Activated CD4-positive, alpha-beta T cell treated with anti-CD3 and anti-CD28 coated beads, Interleukin-2, amount 50 U/mL, for 4 hours (primary cell): ENCODE measurements around the gene IL1R1.

Source experiments
- DNase-seq, 2 experiments: peaks; one replicate each; pipeline ENCODE4 v3.0.0-alpha.2; 2020

IL1R1 gene

DNA sequence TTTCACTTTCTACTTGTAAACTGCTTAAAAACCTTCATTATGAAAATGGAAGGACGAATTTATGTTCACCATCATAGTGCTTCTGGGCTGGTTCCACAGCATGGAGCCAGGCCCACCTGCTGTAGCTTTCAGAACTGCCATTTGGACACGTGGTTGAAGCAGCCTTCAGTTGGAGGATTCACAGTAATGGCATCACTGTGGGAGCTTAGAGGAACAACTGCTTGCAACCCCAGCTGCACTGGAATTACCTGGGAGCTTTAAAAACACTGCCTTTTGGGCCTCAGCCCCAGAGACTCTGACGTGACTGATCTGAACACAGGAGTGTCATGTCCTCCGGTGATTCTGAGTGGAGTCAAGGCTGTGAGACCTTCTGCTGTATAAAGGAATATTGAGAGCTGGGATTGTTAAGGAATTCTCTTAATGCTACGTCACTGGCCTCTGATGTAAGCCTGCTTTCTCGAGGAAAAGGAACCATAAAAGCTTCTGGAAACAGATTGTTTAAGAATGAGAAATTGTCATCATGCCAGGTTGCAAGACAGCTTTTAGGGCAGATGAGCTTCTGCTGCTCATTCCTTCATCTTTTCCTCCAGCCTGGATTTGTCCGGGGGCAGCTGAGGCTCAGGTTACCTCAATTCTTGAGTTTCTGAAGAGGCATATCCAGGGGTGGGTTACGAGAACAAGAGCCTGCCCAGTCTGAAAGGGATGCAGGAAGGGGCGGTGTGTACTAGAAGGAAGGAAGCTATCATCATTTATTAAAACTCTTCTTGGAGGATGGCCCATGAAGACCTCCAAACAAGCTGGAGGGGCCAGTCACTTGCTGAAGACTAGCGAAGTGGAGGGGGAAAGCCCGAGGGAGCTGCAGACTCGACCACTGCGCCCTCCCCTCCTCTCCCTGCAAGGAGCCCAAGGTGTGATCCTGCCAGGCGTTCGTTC is 1.3 kb upstream of the IL1R1 start:
- DNase-seq, result no peak

DNA sequence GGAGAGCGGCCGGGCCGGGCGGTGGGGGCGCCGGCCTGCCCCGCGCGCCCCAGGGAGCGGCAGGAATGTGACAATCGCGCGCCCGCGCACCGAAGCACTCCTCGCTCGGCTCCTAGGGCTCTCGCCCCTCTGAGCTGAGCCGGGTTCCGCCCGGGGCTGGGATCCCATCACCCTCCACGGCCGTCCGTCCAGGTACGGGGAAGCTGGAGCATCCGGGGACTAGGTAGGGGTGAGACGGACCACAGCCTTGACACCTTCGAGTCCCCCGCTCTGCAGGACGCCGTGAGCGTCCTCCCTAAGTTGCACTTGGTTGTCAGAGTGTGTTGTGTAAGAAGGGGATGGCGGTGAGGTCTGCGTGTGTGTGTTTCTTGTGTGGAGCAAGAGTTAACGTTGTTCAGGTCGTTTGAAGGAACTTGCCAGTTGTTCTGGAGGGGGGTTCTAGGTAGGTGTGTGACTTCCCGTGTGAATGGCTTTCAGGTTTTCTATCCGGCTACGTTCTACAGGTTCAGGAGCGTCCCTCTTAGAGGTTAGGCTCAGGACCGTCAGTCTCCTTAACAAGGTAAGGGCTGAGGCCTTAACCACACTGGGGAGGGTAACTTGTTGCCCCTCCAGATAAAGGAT is 393 bp downstream of the IL1R1 start:
- no peak for DNase-seq

DNA sequence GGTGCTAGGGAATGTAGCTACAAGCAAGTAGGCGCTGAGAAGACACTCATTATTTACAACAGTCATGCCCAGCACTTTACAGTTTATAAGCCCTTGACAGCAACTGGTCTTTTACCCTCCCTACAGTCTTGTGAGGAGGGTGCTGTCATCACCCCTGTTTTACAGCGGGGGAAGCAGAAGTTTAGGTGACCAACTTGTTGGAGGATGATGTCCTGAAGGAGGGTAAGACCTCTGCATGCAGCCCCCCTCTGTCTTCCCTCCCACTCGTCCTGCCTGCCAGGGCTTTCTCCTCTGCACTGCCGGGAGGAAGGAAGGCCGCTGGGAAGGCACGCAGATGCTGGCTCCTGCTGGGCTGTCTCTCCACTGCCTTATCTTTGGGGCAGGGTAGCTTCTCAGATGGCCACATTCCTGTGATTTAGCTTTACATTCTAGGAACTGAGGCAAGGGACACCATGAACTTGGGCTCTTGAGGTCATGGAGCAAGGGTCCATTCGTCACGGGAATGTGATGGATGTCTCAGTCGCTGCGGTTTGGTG is 972 bp downstream of the IL1R1 start:
- DNase-seq, result no peak

DNA sequence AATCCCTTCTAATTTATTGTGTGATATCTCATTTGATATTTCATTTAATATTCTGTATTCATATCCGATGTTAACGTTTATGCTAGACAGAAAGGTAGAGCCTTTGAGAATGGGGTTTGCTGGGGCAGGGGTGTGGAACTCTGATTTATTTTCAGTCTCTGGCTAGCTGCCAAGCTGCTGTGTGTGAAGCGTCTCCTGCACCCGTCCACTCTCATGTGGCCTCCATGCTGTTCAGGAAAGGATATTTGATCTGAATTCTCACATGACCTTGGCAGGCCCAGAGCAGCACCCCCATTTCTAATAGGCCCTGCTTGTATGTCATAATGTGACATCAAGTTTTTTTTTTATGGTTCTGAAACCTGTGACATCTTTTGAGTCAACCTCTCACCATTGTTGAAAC is 1.6 kb downstream of the IL1R1 start:
- DNase-seq, result no peak

- no peak for DNase-seq
Observed at GRCh38 chr2:102145107-102145506, 2.6 kb downstream of the IL1R1 start.

DNA sequence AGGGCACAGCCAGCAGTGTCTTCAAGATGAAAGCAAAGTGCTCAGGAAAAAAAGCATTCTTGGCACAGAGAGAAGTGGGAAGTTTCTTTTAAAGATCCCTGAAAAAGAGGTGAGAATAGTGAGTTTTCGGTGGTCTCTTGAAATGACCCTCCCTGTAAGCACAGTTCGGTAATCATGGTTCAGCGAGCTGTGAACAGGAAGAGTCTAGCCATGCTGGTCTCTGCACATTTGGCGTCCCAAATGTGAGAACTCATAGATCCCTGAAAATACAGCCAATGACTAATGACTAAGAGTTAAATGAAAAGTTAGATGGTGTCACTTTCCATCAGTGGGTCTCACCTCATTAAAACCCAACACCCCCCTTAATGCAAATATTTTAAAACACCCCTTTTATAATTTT is 3.4 kb downstream of the IL1R1 start:
- DNase-seq, result no peak

DNA sequence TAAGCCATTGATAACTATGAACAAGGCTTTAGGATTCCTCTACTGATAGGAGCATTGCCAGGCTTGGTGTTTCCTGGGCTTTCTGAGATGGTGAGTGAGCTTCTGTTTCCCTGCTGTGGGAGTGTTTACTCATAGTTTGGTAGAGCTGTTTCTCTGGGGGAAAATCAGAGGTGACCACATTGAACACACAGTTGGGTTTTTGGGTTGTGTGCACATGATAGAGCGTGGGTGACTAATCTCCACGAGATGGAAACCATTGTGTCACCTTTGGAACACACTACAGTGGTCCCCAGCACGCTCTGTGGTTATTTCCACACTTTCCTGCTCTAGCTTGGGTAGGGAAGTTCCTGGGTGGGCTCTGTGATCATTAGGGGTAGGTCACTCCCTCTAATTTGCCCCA is 5.4 kb downstream of the IL1R1 start:
- peak; percentile 26 to 35 for DNase-seq

DNA sequence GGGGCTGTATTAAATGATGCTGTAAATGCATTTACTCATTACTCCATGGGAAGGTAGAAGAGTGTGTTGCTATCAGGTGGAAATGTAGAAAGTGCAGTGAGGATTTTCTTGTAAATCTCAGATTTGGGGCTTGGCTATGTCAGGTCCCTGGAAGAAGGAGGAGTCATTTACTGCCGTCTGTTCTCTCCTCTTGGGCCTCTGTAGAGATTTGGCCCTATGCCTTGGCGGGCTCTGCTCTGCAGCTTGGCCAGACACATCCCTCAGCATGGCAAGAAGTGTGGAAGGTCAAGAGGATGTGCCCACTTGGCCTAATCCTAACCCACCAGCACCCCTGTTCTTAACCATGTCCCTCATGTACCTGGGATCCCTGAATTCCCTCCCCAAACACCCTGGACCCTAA is 6.7 kb downstream of the IL1R1 start:
- DNase-seq, result no peak

DNA sequence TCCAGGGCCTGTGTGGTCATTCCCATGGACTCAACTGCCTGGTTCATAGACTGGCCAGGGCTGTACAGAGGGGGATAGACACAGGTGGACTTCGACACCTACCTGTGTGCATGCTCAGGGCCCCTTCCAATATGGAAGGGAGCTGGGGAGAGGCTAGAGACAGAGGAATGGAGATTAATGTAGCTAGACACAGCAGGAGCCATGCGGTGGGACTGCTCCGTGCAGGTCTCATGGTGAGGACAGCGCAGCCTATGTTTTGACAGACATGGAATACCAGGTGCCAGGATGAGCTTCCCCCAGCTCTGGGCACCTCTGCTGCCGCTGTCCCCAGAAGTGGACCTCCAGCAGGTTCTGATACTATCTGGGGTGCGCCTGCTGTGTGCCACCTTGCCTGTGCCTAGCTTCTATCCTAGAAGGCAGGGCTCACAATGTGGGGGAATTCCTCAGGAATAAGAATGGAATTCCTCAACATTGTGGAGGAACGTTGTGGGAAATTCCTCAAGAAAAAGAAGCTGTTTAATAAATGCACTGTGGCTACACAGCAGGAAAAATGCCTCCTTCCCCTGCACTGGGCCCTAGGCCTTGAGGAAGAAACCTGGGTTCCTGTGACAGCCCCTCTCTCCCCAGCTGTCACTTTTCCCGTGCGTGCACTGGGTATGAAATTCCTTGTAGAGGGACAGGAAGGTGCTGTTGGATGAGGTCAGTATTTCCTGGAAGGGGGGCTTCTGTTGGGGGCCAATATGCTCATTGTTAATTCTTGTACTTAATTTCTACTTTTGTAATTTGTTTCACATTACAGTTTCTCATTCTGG is 7.3 kb downstream of the IL1R1 start:
- DNase-seq, result no peak

DNA sequence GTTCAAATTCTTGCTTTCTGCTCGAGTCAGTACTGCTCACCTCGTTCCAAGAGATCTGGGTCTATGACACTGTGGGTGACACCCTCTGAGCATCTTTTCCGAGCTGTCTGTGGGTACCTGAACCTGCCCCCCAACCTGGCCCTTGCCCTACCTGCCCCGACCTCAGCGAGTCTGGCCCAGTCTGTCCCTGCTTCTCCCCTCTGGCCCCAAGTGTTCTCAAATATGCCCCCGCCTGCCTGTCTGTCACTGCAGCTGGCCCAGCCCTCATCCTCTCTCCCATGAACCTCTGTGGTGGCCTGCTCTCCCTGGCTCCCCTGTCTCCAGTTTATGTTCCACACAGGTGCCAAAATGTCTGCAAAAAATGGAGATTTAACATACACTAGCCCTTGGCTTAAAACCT is 11.8 kb downstream of the IL1R1 start:
- no peak for DNase-seq

GRCh38 chr2:102154946-102155702 is 12.6 kb downstream of the IL1R1 start:
- DNase-seq, result no peak

GRCh38 chr2:102155703-102156515 is 13.4 kb downstream of the IL1R1 start:
- no peak for DNase-seq

DNA sequence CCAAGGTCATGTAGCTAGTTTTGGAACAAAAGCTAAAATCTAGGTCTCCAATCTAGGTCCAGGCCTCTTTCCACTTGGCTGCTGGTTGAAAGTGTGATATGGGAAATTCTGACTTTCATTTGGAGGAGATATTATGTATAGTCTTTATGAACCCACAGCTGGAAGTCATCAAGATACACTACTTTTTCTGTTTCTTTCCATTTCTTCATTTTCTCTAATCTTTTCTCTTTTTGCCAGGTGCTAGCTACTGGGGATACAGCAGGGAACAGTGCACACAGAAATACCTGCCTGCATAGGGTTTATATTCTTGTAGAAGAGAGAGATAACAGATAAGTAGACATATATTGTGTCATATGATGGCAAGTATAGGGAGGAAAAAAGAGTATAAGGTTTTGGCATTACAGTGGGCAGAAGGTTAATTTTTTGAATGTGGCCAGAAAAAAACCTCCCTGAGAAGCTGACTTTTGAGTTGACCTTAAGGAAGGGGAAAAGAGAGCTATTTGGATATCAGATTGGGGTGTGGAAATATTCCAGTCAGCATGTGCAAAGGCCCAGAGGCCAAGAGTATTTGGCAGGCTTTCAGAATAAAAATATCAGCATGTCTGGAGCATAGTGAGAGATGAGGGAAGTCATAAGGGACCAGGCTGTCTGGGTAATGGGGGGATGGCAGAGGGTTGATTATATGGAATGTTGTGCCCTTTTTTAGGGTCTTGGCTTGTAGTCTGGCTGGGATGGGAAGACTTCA is 15.6 kb downstream of the IL1R1 start:
- DNase-seq, result no peak

- no peak for DNase-seq
Observed at GRCh38 chr2:102159295-102159694, 16.7 kb downstream of the IL1R1 start.

- DNase-seq, result no peak
Observed at GRCh38 chr2:102166189-102166845, 23.8 kb downstream of the IL1R1 start.

DNA sequence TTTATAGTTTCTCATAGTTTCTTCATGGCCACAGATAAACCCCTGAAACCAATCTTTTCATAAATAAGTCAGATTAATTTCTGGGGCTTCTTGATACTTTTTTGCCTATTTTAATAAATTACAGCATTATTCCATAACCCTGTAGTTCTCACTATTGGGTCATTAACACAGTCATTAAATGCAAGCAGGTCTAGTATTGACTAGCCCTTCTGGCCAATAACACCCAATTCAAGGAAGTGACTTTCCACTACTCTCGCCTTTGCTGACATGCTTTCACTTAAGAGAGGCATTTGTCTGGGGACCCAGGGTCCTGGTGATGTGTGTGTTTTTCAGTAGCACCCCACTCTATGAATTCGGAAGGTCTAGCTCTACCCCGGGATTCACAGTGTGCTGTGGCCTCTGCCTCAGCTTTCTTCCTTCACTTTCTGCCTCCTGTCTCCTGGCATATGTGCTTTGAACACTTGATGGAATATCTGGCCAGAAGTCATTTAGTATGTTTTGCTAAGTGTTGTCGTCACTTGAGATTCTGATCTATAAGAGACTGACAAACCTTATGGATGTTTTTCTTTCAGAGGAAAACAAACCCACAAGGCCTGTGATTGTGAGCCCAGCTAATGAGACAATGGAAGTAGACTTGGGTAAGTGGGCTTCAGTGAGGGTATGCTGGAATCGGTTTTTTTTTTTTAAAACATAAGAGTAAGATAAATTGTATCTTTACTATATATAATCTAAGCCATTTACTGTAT is 25.7 kb downstream of the IL1R1 start:
- DNase-seq, result no peak

GRCh38 chr2:102171946-102172345 is 29.4 kb downstream of the IL1R1 start:
- DNase-seq, result no peak

- DNase-seq, result no peak
Observed at GRCh38 chr2:102172745-102173144, 30.2 kb downstream of the IL1R1 start.

DNA sequence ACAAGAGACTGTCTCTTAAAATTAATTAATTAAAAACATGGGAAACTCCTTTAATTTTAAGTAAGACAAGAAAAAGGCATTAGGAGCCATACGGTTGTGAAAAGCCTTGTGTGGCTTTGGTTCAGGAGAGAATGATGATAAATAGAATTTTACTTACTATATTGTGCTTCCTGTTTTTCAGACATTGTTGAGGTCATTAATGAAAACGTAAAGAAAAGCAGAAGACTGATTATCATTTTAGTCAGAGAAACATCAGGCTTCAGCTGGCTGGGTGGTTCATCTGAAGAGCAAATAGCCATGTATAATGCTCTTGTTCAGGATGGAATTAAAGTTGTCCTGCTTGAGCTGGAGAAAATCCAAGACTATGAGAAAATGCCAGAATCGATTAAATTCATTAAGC is 33.6 kb downstream of the IL1R1 start:
- DNase-seq, result no peak
